Measurements from ENCODE around the gene MYH16. TPM values are rescaled to one million over a fixed set of nuclear protein-coding genes. Genes with fewer than 3 reads are reported as not detected.

Gene MYH16
- total and polyA plus RNA-seq, 2 donors (not counting 1 experiment from before 2014, with no cell fraction given) = not detected

- no peak for DNase-seq (ENCODE audit: low read depth in 2 of 2)
- no peaks in the 10 kb centered on the region for H3K4me1 ChIP-seq (ENCODE audit: control insufficient read depth, extremely low read depth, insufficient read depth, low read length)
- TF ChIP-seq CTCF (conservative IDR thresholded peaks at IDR 0.05 in 1 of 2, IDR thresholded peaks at IDR 0.05 in 1 of 2; ENCODE audit: low read depth in 1 of 2, low read length in 2 of 2) = no peak
- no peak for TF ChIP-seq EZH2 (IDR thresholded peaks at IDR 0.05; ENCODE audit: low read length, missing control alignments)
- H3K4me2 ChIP-seq (ENCODE audit: extremely low read depth, insufficient read depth, low read length) = no peak overlapping the region
- no peak overlapping the region for H3K4me3 ChIP-seq (replicated peaks in 1 of 4; ENCODE audit: control extremely low read depth in 1 of 4, insufficient read depth in 1 of 4, low read depth in 3 of 4, low read length in 4 of 4)
- H4K20me1 ChIP-seq (ENCODE audit: control insufficient read depth, extremely low read depth, insufficient read depth, low read length) = no peaks in the 10 kb centered on the region
- peaks cover 2% of the 10 kb centered on the region for H3K27me3 ChIP-seq (ENCODE audit: control insufficient read depth, insufficient read depth, low read length)
- H2AFZ ChIP-seq (ENCODE audit: low read length) = no peak overlapping the region
- no peaks in the 10 kb centered on the region for H3K79me2 ChIP-seq (ENCODE audit: control insufficient read depth, insufficient read depth, low read length)
- H3K27ac ChIP-seq (ENCODE audit: insufficient read depth, low read length) = no peak overlapping the region
- no peak overlapping the region for H3K9ac ChIP-seq (ENCODE audit: insufficient read depth, low read length)
- H3K36me3 ChIP-seq (ENCODE audit: control insufficient read depth, insufficient read depth, low read length) = no peaks in the 10 kb centered on the region
- H3K9me3 ChIP-seq (ENCODE audit: control insufficient read depth, insufficient read depth, low read depth, low read length) = no peaks in the 10 kb centered on the region
Measured at GRCh38 chr7:99258501-99258900, 14.1 kb upstream of the MYH16 start.

- no peak overlapping the region for H2AFZ ChIP-seq (ENCODE audit: low read length)
- H3K9ac ChIP-seq (ENCODE audit: insufficient read depth, low read length) = no peak overlapping the region
- no peak overlapping the region for H3K27ac ChIP-seq (ENCODE audit: insufficient read depth, low read length)
- H3K36me3 ChIP-seq (ENCODE audit: control insufficient read depth, insufficient read depth, low read length) = no peaks in the 10 kb centered on the region
- H3K79me2 ChIP-seq (ENCODE audit: control insufficient read depth, insufficient read depth, low read length) = no peaks in the 10 kb centered on the region
- no peak overlapping the region for H3K4me3 ChIP-seq (replicated peaks in 1 of 4; ENCODE audit: control extremely low read depth in 1 of 4, insufficient read depth in 1 of 4, low read depth in 3 of 4, low read length in 4 of 4)
- no peak for DNase-seq (ENCODE audit: low read depth in 2 of 2)
- no peaks in the 10 kb centered on the region for H4K20me1 ChIP-seq (ENCODE audit: control insufficient read depth, extremely low read depth, insufficient read depth, low read length)
- H3K27me3 ChIP-seq (ENCODE audit: control insufficient read depth, insufficient read depth, low read length) = no peaks in the 10 kb centered on the region
- TF ChIP-seq CTCF (conservative IDR thresholded peaks at IDR 0.05 in 1 of 2, IDR thresholded peaks at IDR 0.05 in 1 of 2; ENCODE audit: low read depth in 1 of 2, low read length in 2 of 2) = no peak
- no peak for TF ChIP-seq EZH2 (IDR thresholded peaks at IDR 0.05; ENCODE audit: low read length, missing control alignments)
- no peaks in the 10 kb centered on the region for H3K4me1 ChIP-seq (ENCODE audit: control insufficient read depth, extremely low read depth, insufficient read depth, low read length)
- H3K9me3 ChIP-seq (ENCODE audit: control insufficient read depth, insufficient read depth, low read depth, low read length) = no peaks in the 10 kb centered on the region
- no peak overlapping the region for H3K4me2 ChIP-seq (ENCODE audit: extremely low read depth, insufficient read depth, low read length)
Measured at GRCh38 chr7:99260395-99260794, 12.2 kb upstream of the MYH16 start.

GRCh38 chr7:99261646-99262045 is 11.0 kb upstream of the MYH16 start:
- Histone ChIP-seq H3K4me2 (ENCODE audit: extremely low read depth, insufficient read depth, low read length) (no peak overlapping the region), H4K20me1 (ENCODE audit: control insufficient read depth, extremely low read depth, insufficient read depth, low read length) (no peaks in the 10 kb centered on the region), H3K4me3 (replicated peaks in 1 of 4; ENCODE audit: control extremely low read depth in 1 of 4, insufficient read depth in 1 of 4, low read depth in 3 of 4, low read length in 4 of 4) (no peak overlapping the region), H3K9me3 (ENCODE audit: control insufficient read depth, insufficient read depth, low read depth, low read length) (no peaks in the 10 kb centered on the region), H3K79me2 (ENCODE audit: control insufficient read depth, insufficient read depth, low read length) (no peaks in the 10 kb centered on the region), H2AFZ (ENCODE audit: low read length) (no peak overlapping the region), H3K36me3 (ENCODE audit: control insufficient read depth, insufficient read depth, low read length) (no peaks in the 10 kb centered on the region), H3K4me1 (ENCODE audit: control insufficient read depth, extremely low read depth, insufficient read depth, low read length) (no peaks in the 10 kb centered on the region), H3K9ac (ENCODE audit: insufficient read depth, low read length) (no peak overlapping the region), H3K27ac (ENCODE audit: insufficient read depth, low read length) (no peak overlapping the region), H3K27me3 (ENCODE audit: control insufficient read depth, insufficient read depth, low read length) (no peaks in the 10 kb centered on the region)
- TF ChIP-seq EZH2 (IDR thresholded peaks at IDR 0.05; ENCODE audit: low read length, missing control alignments) = no peak
- TF ChIP-seq CTCF (conservative IDR thresholded peaks at IDR 0.05 in 1 of 2, IDR thresholded peaks at IDR 0.05 in 1 of 2; ENCODE audit: low read depth in 1 of 2, low read length in 2 of 2) = no peak
- no peak for DNase-seq (ENCODE audit: low read depth in 2 of 2)

Data from fibroblast of lung (primary cell).